ENCODE measurements around the gene CCDC15. TPM values are rescaled to one million over a fixed set of nuclear protein-coding genes. Genes with fewer than 3 reads are reported as not detected.

The CCDC15 gene
- total RNA-seq, 4 donors from 2014 or later, result 0.10 to 0.16 TPM; not detected in 2

DNA sequence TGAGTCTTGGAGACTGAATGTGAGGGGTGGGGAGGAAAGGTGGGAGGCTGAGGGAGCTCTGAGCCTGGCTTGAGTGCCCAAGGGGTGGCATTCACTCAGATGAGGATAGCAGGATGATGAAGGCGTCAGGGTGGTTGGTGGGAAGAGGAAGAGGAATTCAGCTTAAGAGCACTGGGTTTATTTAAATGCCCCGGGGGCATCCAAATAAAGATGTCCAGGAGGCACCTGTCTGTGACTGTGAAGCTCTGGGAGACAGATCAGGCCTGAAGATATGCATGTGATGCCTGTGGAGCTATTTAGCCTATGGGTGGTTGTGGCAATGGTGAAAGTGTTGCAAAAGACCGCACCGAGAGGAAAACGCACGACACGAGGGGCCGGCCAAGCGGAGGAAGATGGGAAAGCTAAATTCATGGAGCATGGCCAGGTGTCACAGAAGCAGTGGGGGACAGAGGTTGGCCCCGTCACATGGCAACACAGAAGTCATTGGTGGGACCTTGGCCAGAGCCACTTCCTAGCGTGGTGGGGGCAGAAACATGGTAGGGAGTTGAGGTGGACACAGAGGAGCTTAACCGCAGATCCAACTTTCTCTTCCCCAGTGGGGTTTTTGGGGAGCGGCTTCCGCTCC, 124.6 kb downstream of the CCDC15 start:
- intact Hi-C loops (cut with DNase I; ENCODE audit: low total_unique reads), result no loop called here
- H3K36me3 ChIP-seq, result no peaks in the 10 kb centered on the region
- DNase-seq (no peak), ATAC-seq (no peak)
- H3K27ac ChIP-seq, result no peak overlapping the region
- TF ChIP-seq POLR2A (IDR thresholded peaks at IDR 0.05), result no peak
- TF ChIP-seq, protein P1, sequence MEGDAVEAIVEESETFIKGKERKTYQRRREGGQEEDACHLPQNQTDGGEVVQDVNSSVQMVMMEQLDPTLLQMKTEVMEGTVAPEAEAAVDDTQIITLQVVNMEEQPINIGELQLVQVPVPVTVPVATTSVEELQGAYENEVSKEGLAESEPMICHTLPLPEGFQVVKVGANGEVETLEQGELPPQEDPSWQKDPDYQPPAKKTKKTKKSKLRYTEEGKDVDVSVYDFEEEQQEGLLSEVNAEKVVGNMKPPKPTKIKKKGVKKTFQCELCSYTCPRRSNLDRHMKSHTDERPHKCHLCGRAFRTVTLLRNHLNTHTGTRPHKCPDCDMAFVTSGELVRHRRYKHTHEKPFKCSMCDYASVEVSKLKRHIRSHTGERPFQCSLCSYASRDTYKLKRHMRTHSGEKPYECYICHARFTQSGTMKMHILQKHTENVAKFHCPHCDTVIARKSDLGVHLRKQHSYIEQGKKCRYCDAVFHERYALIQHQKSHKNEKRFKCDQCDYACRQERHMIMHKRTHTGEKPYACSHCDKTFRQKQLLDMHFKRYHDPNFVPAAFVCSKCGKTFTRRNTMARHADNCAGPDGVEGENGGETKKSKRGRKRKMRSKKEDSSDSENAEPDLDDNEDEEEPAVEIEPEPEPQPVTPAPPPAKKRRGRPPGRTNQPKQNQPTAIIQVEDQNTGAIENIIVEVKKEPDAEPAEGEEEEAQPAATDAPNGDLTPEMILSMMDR (IDR thresholded peaks at IDR 0.05 in 4 of 5, conservative IDR thresholded peaks at IDR 0.05 in 1 of 5), result no peak
- H3K9me3 ChIP-seq, result no peaks in the 10 kb centered on the region
- in situ Hi-C loops (cut with MboI; ENCODE audit: low sequenced_read_pairs in 4 of 4), result no loop called here
- peaks cover 0 to 6% (median 5%) of the 10 kb centered on the region in 3 donors for H3K27me3 ChIP-seq
- no peaks in the 10 kb centered on the region for H3K4me1 ChIP-seq
- H3K4me3 ChIP-seq, result no peak overlapping the region

GRCh38 chr11:125079151-125079877, 125.3 kb downstream of the CCDC15 start:
- intact Hi-C loops (cut with DNase I; ENCODE audit: low total_unique reads) (no loop called here), in situ Hi-C loops (cut with MboI; ENCODE audit: low sequenced_read_pairs in 4 of 4) (no loop called here)
- peaks cover 0 to 6% (median 5%) of the 10 kb centered on the region in 3 donors for H3K27me3 ChIP-seq
- H3K4me3 ChIP-seq, result no peak overlapping the region
- no peaks in the 10 kb centered on the region for H3K4me1 ChIP-seq
- DNase-seq, result no peak
- no peak overlapping the region for H3K27ac ChIP-seq
- TF ChIP-seq, protein P1 (IDR thresholded peaks at IDR 0.05 in 4 of 5, conservative IDR thresholded peaks at IDR 0.05 in 1 of 5), result no peak
- TF ChIP-seq POLR2A (IDR thresholded peaks at IDR 0.05), result no peak
- no peak for ATAC-seq
- no peaks in the 10 kb centered on the region for H3K36me3 ChIP-seq
- no peaks in the 10 kb centered on the region for H3K9me3 ChIP-seq

DNA sequence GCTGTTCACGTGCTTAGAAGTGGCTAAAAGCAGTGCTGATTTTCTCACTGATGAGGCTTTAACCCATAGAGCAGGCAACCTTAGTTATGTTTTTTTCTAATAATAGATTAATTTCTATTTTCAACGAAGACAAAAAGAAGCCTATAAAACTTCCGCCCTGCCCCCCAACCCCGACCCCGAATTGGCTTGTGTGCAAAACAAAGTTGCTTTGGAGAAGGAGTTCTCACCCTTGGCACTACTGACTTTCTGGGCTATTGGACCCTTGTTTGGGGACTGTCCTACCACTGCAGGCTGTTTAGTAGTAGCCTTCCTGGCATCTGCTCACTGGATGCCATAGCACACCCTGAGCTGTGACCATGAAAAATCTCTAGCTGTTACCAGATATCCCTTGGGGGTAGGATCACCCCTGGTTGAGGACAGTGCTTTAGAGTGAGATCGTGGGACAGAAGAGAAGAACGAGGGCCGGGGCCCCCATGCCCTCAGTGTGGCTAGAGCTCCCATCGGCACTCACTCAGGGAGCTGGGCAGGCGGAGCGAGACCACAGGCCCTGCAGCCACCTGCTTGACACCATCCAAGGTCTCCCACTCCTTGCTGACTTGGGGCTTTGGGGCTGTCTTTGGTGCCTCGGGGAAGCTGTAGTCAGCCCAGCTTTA, 126.0 kb downstream of the CCDC15 start:
- intact Hi-C loops (cut with DNase I; ENCODE audit: low total_unique reads) (no loop called here), in situ Hi-C loops (cut with MboI; ENCODE audit: low sequenced_read_pairs in 4 of 4) (no loop called here)

DNA sequence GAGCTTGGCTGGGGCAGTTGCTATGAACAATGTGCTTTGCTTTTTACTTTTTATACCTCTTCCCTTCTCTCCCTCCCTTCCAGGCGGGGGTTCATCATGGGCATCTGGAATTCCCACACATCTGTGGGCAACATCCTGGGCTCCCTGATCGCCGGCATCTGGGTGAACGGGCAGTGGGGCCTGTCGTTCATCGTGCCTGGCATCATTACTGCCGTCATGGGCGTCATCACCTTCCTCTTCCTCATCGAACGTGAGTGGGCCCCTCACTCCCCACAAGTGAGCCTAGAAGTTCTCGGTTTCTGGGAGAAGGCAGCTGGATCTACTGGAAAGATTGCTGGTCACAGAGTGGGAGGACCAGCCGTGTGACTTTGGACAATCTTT, 126.5 kb downstream of the CCDC15 start:
- DNase-seq, result no peak
- no peak for TF ChIP-seq POLR2A (IDR thresholded peaks at IDR 0.05)
- TF ChIP-seq, protein P1 (IDR thresholded peaks at IDR 0.05 in 4 of 5, conservative IDR thresholded peaks at IDR 0.05 in 1 of 5), result no peak
- intact Hi-C loops (cut with DNase I; ENCODE audit: low total_unique reads), result no loop called here
- peaks cover 0 to 6% (median 5%) of the 10 kb centered on the region in 3 donors for H3K27me3 ChIP-seq
- H3K27ac ChIP-seq, result no peak overlapping the region
- H3K36me3 ChIP-seq, result no peaks in the 10 kb centered on the region
- no peaks in the 10 kb centered on the region for H3K9me3 ChIP-seq
- in situ Hi-C loops (cut with MboI; ENCODE audit: low sequenced_read_pairs in 4 of 4), result no loop called here
- H3K4me1 ChIP-seq, result no peaks in the 10 kb centered on the region
- H3K4me3 ChIP-seq, result no peak overlapping the region
- no peak for ATAC-seq

More for the DNA sequence above, 126.0 kb downstream of the CCDC15 start:
- TF ChIP-seq, protein P1 (IDR thresholded peaks at IDR 0.05 in 4 of 5, conservative IDR thresholded peaks at IDR 0.05 in 1 of 5), result no peak
- TF ChIP-seq POLR2A (IDR thresholded peaks at IDR 0.05), result no peak
- ATAC-seq (no peak), DNase-seq (no peak)
- Histone ChIP-seq H3K9me3 (no peaks in the 10 kb centered on the region), H3K27ac (no peak overlapping the region), H3K36me3 (no peaks in the 10 kb centered on the region), H3K27me3 (peaks cover 0 to 6% (median 5%) of the 10 kb centered on the region in 3 donors), H3K4me1 (no peaks in the 10 kb centered on the region), H3K4me3 (no peak overlapping the region)
